Activated T-cell treated with anti-CD3 and anti-CD28 coated beads, Interleukin-2, amount 50 U/mL, for 4 hours (primary cell): ENCODE results near the gene GYPA. TPM values are rescaled to one million over a fixed set of nuclear protein-coding genes. Genes with fewer than 3 reads are reported as not detected.
"Not testable (repeated sequence)": the region's sequence is repeated elsewhere in the genome, so short reads cannot be mapped to it uniquely, and the experiment has no call there.

Experiments
- ATAC-seq, 2 donors: fragments of 200-7000 bp; cut with Tn5 transposase; one replicate each; pipeline ENCODE4 v1.10.0; 2021
- DNase-seq: peaks from one replicate; pipeline ENCODE4 v3.0.0-alpha.2; 2020
- H3K27me3 Mint-ChIP-seq: one replicate; pipeline ENCODE4 v1.8.0; 2021; ENCODE audit warnings: low read depth, mixed read lengths
- H3K36me3 Mint-ChIP-seq: one replicate; pipeline ENCODE4 v1.8.0; 2022; ENCODE audit warnings: mixed read lengths; ENCODE audit not compliant: insufficient read depth
- H3K4me1 Mint-ChIP-seq: one replicate; pipeline ENCODE4 v1.8.0; 2021; ENCODE audit warnings: low read depth, mixed read lengths
- H3K4me3 Mint-ChIP-seq: one replicate; pipeline ENCODE4 v1.8.0; 2021; ENCODE audit warnings: mild to moderate bottlenecking, moderate library complexity, mixed read lengths
- H3K9me3 Mint-ChIP-seq: one replicate; pipeline ENCODE4 v1.8.0; 2021; ENCODE audit warnings: mixed read lengths
- total RNA-seq, 3 donors: library from RNA; stranded (reverse); gene quantifications; one replicate each; pipeline ENCODE4 v1.2.1, GENCODE V29; 2021

The GYPA gene
- not detected for total RNA-seq

DNA sequence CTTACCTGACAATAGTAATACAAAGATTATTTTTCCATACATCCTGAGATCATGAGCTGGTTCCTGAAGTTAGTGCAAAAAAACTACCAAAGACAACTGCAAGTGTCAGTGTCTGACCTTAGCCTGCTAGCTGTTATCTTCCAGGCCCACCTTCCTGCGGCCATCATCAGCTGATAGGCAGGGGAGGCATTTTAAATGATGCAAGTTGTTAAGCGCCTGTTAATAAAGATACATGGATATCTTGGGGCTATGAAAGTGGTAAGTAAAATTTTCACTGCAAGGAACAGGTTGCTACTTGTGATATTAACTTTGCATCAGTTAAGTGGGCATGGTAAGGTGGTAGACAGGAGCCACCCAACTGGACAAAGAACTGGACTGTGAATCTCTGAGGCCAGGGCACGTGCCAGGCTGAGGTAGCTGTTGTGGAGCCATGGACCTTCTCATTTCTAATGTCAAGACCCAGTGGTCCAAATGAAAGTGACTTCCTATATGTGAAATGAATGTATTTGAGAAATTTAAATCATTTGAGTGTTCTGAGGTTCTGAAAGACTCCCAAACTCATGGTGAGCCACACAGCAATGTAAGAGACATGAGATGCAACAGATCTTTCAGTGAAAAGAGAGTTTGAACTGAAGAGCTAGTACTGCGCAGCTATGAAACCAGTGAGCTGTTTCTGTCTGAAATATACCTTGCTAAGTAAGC is at the start of gene GYPA:
Gene GYPA, minus strand, starts transcription at position 125 of the 702 bp plus-strand sequence. Its CDS starts 83 bp downstream, at position 42.
- DNase-seq, H3K27me3 Mint-ChIP-seq, ATAC-seq, H3K9me3 Mint-ChIP-seq, H3K4me3 Mint-ChIP-seq, H3K36me3 Mint-ChIP-seq, H3K4me1 Mint-ChIP-seq: not testable (repeated sequence)

DNA sequence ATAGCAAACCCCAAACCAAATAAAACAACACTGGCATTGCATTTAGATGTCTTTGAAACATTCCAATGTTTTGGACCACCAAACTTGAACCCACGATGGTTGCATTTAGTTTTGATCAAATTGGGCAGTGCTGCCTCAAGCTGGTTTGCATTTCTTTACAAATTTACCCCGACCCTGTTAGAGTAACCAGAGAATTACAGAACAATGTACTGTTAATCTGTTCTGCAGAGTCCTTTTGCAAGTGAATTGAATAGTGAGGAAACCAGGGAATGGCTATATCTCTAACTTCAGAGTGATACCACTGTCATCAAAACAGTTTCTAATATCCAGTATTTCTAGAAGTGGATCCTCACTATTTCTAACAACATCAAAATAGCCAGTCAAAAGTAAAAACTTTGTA is 49.5 kb upstream of the GYPA start:
- Mint-ChIP-seq H3K27me3 (peaks cover 3% of the 10 kb centered on the region), H3K36me3 (no peaks in the 10 kb centered on the region), H3K4me3 (no peak overlapping the region), H3K9me3 (peaks cover 3% of the 10 kb centered on the region), H3K4me1 (no peaks in the 10 kb centered on the region)
- DNase-seq (no peak), ATAC-seq (no peak)

DNA sequence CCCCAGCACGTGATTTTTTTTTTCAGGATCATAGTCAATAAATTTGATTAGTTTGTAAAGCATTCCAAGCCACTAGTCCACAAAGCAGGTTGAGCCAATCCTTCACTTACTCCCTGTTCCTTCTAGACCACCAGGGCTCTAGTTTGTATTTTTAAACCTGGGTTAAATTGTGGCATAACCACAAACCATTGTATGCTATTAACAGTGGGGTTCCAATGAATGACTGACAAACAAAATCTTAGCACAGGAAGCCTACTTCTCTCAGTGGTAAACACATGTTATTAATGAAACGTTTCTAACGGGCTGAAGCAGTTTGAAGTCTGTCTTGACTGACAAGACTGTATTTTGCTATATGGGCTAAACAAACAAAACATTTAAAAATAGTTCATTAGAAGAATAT is 48.6 kb upstream of the GYPA start:
- no peak overlapping the region for H3K4me3 Mint-ChIP-seq
- no peaks in the 10 kb centered on the region for H3K36me3 Mint-ChIP-seq
- H3K4me1 Mint-ChIP-seq = no peaks in the 10 kb centered on the region
- H3K27me3 Mint-ChIP-seq = peaks cover 3% of the 10 kb centered on the region
- no peaks in the 10 kb centered on the region for H3K9me3 Mint-ChIP-seq
- DNase-seq = no peak
- no peak for ATAC-seq

DNA sequence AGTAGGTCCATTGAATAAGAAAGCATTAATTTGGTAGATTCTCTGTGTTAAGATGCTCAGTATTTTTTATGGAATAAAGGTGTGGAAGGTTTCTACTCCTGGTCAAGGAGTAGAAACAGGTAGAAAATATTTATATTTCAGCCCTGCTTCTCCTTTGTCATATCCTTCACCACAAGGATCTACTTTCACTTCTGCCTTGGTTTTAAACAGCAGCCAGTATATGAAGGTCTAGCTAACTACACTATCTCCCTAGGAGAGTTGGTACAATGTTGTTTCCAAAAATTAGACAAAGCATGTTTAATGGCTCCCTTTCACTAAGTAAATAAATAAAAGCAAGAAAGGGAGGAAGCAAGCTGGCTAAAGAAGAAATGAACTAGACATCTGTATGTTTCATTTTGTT is 44.6 kb upstream of the GYPA start:
- no peak for DNase-seq
- Mint-ChIP-seq H3K27me3 (peaks cover 3% of the 10 kb centered on the region), H3K36me3 (no peaks in the 10 kb centered on the region), H3K4me1 (no peaks in the 10 kb centered on the region), H3K4me3 (no peak overlapping the region), H3K9me3 (no peaks in the 10 kb centered on the region)
- ATAC-seq = no peak

DNA sequence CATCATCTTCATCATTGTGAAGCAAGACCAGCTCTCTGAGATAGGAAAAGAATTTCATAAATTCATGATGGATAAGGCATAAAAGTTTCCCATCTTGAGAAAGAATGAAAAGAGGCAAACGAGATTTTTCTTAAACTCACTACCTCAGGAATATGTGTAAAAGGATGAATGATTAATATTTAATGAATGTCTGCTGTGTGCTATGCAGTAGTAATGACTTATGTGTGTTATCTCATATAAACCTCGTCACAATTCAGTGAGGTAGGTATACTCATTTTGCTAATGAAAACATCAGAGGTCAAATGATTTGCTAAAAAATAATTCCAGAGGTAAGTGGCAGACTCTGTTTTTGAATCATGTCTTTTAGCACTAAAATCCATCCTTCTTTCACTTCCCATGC is 42.6 kb upstream of the GYPA start:
- H3K9me3 Mint-ChIP-seq = no peaks in the 10 kb centered on the region
- no peaks in the 10 kb centered on the region for H3K27me3 Mint-ChIP-seq
- H3K4me3 Mint-ChIP-seq = no peak overlapping the region
- ATAC-seq (no peak), DNase-seq (no peak)
- H3K36me3 Mint-ChIP-seq = no peaks in the 10 kb centered on the region
- peaks cover 4% of the 10 kb centered on the region for H3K4me1 Mint-ChIP-seq

- Mint-ChIP-seq H3K36me3 (no peaks in the 10 kb centered on the region), H3K27me3 (no peaks in the 10 kb centered on the region), H3K9me3 (no peaks in the 10 kb centered on the region), H3K4me1 (peaks cover 4% of the 10 kb centered on the region), H3K4me3 (no peak overlapping the region)
- no peak for DNase-seq
- ATAC-seq = no peak
These were observed 40.9 kb upstream of the GYPA start for GRCh38 chr4:144181391-144181790.

DNA sequence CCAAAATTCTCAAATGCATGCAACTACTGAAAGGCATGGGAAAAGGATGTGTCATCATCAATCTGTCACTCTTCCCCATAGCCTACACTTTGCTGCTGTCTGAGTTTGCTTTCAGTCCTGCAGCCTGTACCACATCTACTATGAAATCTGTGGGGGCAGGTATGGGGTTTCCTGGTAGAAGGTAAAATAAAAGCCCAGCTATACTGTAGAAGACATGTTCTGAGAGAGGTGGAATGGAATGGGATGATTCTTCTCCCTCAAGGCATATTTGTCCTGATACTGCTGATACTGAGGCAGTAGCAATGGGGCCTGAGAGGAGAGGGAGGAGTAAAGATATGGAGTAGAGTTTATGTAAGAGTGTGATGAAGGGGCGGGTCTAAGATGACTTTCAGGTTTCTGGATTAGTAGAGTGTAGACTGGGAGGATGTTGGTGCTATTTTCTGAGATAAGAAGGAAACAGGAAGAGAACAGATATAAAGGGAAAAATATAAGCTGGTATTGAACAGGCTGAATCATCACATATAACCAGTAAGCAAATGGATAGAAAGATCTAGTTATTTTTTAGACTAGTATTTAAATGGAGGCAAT is 38.7 kb upstream of the GYPA start:
- DNase-seq (no peak), ATAC-seq (peak in 1 of 2 donors; percentile 35)
- H3K4me3 Mint-ChIP-seq = no peak overlapping the region

DNA sequence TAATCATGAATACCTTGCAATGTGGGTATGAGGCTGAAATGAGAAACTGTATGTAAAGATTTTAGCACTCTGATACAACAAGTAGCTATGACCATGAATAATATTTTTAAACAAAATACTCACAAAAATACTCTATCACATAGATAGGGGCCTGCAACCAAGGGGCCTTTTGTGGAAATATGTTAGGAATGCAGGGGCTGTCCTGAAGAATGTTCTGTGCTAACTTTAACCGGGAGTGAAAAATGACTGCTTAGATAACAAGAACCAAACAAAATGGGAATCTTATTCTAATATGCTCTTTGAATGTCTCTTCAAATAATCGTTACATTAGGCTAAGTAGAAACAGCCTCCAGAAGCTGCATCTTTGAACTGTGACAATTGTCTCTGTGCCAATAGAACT is 37.9 kb upstream of the GYPA start:
- Mint-ChIP-seq H3K36me3 (no peaks in the 10 kb centered on the region), H3K4me3 (no peak overlapping the region), H3K27me3 (no peaks in the 10 kb centered on the region), H3K4me1 (peaks cover 9% of the 10 kb centered on the region), H3K9me3 (no peaks in the 10 kb centered on the region)
- ATAC-seq (no peak), DNase-seq (no peak)

More for the DNA sequence above, 38.7 kb upstream of the GYPA start:
- no peaks in the 10 kb centered on the region for H3K9me3 Mint-ChIP-seq
- H3K27me3 Mint-ChIP-seq = no peaks in the 10 kb centered on the region
- peaks cover 9% of the 10 kb centered on the region for H3K4me1 Mint-ChIP-seq
- H3K36me3 Mint-ChIP-seq = no peaks in the 10 kb centered on the region

DNA sequence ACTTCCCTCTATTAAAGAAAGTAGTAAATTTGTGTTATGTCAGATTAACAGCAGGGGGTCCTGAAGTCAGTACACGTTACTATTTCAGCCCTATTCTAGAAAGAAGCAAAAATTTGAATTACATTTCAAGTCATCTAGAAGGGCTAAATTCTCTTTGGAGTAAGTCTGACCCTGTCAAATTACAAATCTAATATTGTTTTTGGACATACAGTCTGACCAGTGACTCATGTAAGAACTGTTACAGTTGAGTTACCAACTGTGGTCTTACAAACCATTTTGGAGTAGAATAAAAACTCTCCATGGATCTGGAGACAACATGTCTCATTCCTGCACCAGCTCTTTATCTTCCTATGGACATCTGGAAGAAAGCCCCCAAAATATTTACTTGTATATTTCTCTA is 36.0 kb upstream of the GYPA start:
- H3K9me3 Mint-ChIP-seq = no peaks in the 10 kb centered on the region
- no peak for ATAC-seq
- H3K4me1 Mint-ChIP-seq = peaks cover 9% of the 10 kb centered on the region
- H3K27me3 Mint-ChIP-seq = peaks cover 2% of the 10 kb centered on the region
- no peaks in the 10 kb centered on the region for H3K36me3 Mint-ChIP-seq
- H3K4me3 Mint-ChIP-seq = no peak overlapping the region
- DNase-seq = no peak

GRCh38 chr4:144174401-144175067 is 34.0 kb upstream of the GYPA start:
- peaks cover 8% of the 10 kb centered on the region for H3K27me3 Mint-ChIP-seq
- ATAC-seq (peak; percentile 73 to 78), DNase-seq (no peak)
- no peaks in the 10 kb centered on the region for H3K9me3 Mint-ChIP-seq
- H3K4me1 Mint-ChIP-seq = peaks cover 9% of the 10 kb centered on the region
- no peak overlapping the region for H3K4me3 Mint-ChIP-seq
- no peaks in the 10 kb centered on the region for H3K36me3 Mint-ChIP-seq

GRCh38 chr4:144171697-144172096 is 31.2 kb upstream of the GYPA start:
- Mint-ChIP-seq H3K27me3 (peaks cover 13% of the 10 kb centered on the region), H3K4me1 (peaks cover 6% of the 10 kb centered on the region)

DNA sequence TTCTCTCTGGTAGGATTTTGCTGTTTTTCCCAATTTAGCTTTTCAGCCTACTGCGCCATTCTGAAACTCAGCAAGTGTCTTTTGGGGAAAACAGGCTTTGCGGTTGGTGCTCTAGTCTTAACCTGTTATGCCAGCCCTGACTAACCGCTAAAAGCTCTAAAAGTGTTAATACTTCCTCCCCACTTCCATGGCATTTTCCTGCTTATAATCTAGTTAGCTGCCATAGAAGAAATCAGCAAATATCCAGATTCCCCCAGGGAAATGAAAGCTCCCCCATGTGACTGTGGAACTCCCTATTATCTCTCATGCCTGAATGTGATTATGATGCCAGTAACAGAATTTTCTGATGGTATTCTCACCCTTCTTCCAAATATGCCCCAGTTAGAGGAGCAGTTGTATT is 28.7 kb upstream of the GYPA start:
- DNase-seq (no peak), ATAC-seq (no peak)
- H3K27me3 Mint-ChIP-seq = peaks cover 13% of the 10 kb centered on the region
- no peaks in the 10 kb centered on the region for H3K9me3 Mint-ChIP-seq
- H3K36me3 Mint-ChIP-seq = no peaks in the 10 kb centered on the region
- no peaks in the 10 kb centered on the region for H3K4me1 Mint-ChIP-seq
- H3K4me3 Mint-ChIP-seq = no peak overlapping the region

More at GRCh38 chr4:144171697-144172096, 31.2 kb upstream of the GYPA start:
- Mint-ChIP-seq H3K4me3 (no peak overlapping the region), H3K36me3 (no peaks in the 10 kb centered on the region), H3K9me3 (no peaks in the 10 kb centered on the region)
- no peak for DNase-seq
- no peak for ATAC-seq

DNA sequence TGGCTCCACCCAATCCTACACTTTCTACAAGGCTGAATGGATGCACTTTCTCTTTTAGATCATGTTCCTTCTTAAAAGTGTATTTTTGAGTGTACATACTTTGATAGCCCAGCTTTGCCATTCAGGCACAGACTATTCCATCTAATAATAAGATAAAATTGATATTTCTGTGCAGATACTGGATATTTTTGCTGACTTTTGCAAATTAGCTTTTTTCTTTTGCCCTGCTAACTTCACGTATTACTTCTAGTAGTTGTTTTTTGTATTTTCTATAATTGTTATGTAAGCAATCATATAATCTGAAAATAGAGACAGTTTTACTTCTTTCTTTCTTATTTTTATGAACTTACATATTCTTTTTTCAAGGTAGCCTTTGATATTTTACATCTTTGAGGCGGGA is 13.5 kb upstream of the GYPA start:
- Mint-ChIP-seq H3K9me3 (peaks cover 3% of the 10 kb centered on the region), H3K27me3 (no peaks in the 10 kb centered on the region), H3K4me1 (no peaks in the 10 kb centered on the region), H3K36me3 (no peaks in the 10 kb centered on the region), H3K4me3 (no peak overlapping the region)
- DNase-seq = no peak
- no peak for ATAC-seq

GRCh38 chr4:144142690-144143326 is 2.3 kb upstream of the GYPA start:
- DNase-seq, H3K9me3 Mint-ChIP-seq, H3K36me3 Mint-ChIP-seq, H3K27me3 Mint-ChIP-seq, H3K4me1 Mint-ChIP-seq, H3K4me3 Mint-ChIP-seq: not testable (repeated sequence)
- peak in 1 of 2 donors; percentile 48 for ATAC-seq
